GM13976 (cell line): ENCODE measurements around the gene HOXA6.

ENCODE experiments used
- DNase-seq: peaks from one replicate; pipeline ENCODE4 v3.0.0; 2012; ENCODE audit warnings: low spot score
- in situ Hi-C: fragments of 300-500 bp; cut with MboI; formaldehyde crosslinking; loops from one replicate; pipeline ENCODE4 v1.12.0; 2022; ENCODE audit warnings: low sequenced_read_pairs, mixed read lengths, inconsistent platforms; ENCODE audit not compliant: unreplicated experiment
- TF ChIP-seq, protein P1 (sequence below): IDR thresholded peaks from 2 replicates; pipeline ENCODE4 v1.5.1; 2012; ENCODE audit warnings: borderline replicate concordance, mild to moderate bottlenecking; ENCODE audit not compliant: insufficient read depth; ENCODE audit errors: extremely low read depth, missing control alignments, control extremely low read depth

The HOXA6 gene

DNA sequence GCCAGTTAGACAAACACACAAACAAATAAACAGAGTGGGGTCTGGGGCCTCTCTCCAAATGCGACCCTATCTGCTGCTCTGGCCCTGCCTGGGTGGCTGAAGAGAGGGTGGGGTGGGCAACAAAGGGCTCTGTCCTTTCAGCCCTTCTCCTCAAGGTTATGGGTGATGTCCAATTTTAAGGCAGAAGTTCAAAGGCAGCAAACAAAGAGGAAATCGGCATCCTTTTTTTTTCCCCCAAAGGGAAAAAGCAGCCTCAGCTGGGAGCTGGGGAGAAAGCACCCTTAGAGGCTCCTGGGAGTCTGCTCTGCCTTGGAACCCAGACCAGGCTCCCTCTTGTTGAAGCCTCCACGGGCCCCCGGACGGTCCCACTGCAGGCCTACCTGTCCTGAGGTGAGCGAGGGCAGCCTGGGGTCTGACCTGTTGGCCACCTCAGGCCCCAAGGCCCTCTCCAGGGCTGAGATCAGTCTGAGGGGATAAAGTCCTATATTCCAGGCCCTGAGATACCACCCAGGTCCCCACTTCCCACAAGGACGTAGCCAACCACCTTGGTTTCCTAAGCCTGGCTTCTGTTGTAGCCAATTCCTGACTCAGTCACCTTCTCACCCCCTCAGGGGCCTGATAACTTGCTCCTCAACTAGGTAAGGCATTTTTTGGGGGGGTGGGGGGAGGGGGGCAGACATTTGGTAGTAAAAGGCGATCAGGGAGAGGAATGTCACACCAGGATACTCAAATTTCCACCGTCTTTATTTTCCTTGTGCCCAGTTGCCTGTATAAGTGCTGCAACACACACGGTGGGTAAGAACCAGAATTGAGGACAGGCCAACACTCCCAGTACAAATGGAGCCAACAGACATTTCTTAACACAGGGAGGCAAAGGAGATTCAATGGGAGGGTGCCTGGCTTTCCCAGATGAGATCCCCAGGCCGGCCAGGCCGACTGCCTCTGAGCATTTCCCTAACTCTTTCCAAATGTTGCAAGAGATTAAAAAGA lies 33.2 kb upstream of the HOXA6 start:
- in situ Hi-C loops, result no loop called here

GRCh38 chr7:27179503-27180430 lies 32.2 kb upstream of the HOXA6 start:
- TF ChIP-seq, protein P1, sequence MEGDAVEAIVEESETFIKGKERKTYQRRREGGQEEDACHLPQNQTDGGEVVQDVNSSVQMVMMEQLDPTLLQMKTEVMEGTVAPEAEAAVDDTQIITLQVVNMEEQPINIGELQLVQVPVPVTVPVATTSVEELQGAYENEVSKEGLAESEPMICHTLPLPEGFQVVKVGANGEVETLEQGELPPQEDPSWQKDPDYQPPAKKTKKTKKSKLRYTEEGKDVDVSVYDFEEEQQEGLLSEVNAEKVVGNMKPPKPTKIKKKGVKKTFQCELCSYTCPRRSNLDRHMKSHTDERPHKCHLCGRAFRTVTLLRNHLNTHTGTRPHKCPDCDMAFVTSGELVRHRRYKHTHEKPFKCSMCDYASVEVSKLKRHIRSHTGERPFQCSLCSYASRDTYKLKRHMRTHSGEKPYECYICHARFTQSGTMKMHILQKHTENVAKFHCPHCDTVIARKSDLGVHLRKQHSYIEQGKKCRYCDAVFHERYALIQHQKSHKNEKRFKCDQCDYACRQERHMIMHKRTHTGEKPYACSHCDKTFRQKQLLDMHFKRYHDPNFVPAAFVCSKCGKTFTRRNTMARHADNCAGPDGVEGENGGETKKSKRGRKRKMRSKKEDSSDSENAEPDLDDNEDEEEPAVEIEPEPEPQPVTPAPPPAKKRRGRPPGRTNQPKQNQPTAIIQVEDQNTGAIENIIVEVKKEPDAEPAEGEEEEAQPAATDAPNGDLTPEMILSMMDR, result peak; percentile 52
- in situ Hi-C loops, result no loop called here
- peak; percentile 84 for DNase-seq

More for the DNA sequence above, 33.2 kb upstream of the HOXA6 start:
- no peak for DNase-seq
- TF ChIP-seq, protein P1, result no peak

- in situ Hi-C loops, result no loop called here
Measured at GRCh38 chr7:27179030-27179429, 31.5 kb upstream of the HOXA6 start.

DNA sequence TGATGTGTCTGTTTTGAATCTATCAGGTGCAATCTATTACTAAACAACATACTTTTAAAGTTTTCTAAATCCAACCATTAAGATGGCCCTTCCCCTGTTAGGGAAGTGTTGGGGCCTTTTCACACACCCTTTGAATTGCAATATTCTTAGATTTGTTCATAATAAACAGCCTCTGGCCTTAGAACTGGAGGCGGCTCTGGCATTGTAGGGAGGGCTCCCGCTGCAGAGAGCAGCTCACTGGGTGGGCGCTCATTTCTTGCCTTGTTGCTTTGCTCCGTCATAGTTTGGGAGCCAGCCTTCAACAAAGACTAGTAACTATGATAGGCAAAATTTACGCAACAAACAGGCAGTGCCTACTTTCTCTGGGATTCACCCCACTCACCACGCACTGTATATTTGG lies 30.8 kb upstream of the HOXA6 start:
- DNase-seq, result no peak
- TF ChIP-seq, protein P1, result no peak
- in situ Hi-C loops, result no loop called here

More at GRCh38 chr7:27179030-27179429, 31.5 kb upstream of the HOXA6 start:
- TF ChIP-seq, protein P1, result no peak
- DNase-seq, result no peak

GRCh38 chr7:27177795-27178320 lies 30.3 kb upstream of the HOXA6 start:
- TF ChIP-seq, protein P1, result no peak
- no peak for DNase-seq
- in situ Hi-C loops, result no loop called here
